NB4 (cell line): ENCODE data around the gene CDC123.

Experiments used
- DNase-seq: peaks from one replicate; pipeline ENCODE4 v3.0.0; 2010; ENCODE audit warnings: low read depth
- H3K4me3 ChIP-seq: one replicate; pipeline ENCODE4 v1.5.1; 2011; ENCODE audit warnings: mild to moderate bottlenecking, low read depth, low read length, moderate library complexity
- MYC ChIP-seq: IDR thresholded peaks from 2 replicates; pipeline ENCODE4 v1.6.1; 2011; ENCODE audit warnings: low read depth, low read length
- POLR2A ChIP-seq: IDR thresholded peaks from 2 replicates; pipeline ENCODE4 v1.6.1; 2011; ENCODE audit warnings: mild to moderate bottlenecking; ENCODE audit not compliant: insufficient read length; ENCODE audit errors: extremely low read depth
- TF ChIP-seq, protein P1 (sequence below): IDR thresholded peaks from one replicate; pipeline ENCODE4 v1.5.1; 2012; ENCODE audit warnings: low read depth, low read length
- TF ChIP-seq, protein P2 (sequence below): IDR thresholded peaks from 2 replicates; pipeline ENCODE4 v1.6.1; 2011; ENCODE audit warnings: low read depth, low read length

Gene CDC123

DNA sequence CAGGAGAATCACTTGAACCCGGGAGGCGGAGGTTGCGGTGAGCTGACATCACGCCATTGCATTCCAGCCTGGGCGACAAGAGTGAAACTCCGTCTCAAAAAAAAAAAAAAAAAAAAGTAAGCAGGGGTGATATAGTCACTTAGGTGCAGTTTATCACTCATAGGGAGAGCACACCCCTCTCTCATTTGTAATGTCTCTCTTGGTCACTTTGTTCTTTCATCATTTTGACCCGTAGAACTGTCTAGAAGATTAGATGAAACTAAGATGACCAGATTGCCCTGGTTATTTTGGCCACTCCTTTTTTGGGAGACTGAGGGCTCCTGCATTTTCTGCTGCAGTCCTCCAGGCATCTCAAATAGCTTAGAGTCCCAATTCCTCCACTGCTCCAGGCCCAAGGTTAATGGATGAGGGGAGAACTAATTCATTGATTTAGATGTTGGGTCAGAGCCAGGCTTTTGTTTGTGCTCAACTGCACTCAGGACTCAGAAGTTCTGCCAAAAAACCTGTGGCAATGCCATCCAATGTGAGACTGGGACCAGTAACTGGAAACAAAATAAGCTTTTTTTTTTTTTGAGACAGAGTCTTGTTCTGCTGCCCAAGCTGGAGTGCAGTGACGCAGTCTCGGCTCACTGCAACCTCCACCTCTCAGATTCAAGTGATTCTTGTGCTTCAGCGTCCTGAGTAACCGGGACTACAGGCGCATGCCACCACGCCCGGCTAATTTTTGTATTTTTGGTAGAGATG, 103.4 kb downstream of the CDC123 start:
- DNase-seq = no peak

More for the DNA sequence above, 103.4 kb downstream of the CDC123 start:
- TF ChIP-seq POLR2A (no peak), MYC (no peak)
- TF ChIP-seq, protein P1, sequence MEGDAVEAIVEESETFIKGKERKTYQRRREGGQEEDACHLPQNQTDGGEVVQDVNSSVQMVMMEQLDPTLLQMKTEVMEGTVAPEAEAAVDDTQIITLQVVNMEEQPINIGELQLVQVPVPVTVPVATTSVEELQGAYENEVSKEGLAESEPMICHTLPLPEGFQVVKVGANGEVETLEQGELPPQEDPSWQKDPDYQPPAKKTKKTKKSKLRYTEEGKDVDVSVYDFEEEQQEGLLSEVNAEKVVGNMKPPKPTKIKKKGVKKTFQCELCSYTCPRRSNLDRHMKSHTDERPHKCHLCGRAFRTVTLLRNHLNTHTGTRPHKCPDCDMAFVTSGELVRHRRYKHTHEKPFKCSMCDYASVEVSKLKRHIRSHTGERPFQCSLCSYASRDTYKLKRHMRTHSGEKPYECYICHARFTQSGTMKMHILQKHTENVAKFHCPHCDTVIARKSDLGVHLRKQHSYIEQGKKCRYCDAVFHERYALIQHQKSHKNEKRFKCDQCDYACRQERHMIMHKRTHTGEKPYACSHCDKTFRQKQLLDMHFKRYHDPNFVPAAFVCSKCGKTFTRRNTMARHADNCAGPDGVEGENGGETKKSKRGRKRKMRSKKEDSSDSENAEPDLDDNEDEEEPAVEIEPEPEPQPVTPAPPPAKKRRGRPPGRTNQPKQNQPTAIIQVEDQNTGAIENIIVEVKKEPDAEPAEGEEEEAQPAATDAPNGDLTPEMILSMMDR = no peak
- TF ChIP-seq, protein P2, sequence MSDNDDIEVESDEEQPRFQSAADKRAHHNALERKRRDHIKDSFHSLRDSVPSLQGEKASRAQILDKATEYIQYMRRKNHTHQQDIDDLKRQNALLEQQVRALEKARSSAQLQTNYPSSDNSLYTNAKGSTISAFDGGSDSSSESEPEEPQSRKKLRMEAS = no peak
- no peak overlapping the region for H3K4me3 ChIP-seq
